K562 (cell line): Measurements from ENCODE around the gene CPED1. TPM values are rescaled to one million over a fixed set of nuclear protein-coding genes. Genes with fewer than 3 reads are reported as not detected.

Experiments used
- ADNP ChIP-seq: fragments of 200-800 bp; sonication (Bioruptor generic); IDR thresholded peaks from 2 replicates; pipeline ENCODE4 v1.6.1; 2016; ENCODE audit warnings: missing genetic modification characterization, missing compliant biosample characterization
- ATF3 ChIP-seq, 2 experiments: fragments of 450-650 bp in 1 of 2; sonication (generic) in 1 of 2; formaldehyde crosslinking in 1 of 2; IDR thresholded peaks in 1 of 2; conservative IDR thresholded peaks in 1 of 2; 2 replicates each; pipeline versions ENCODE4 v1.6.1 to v1.8.1; 2016 to 2023; ENCODE audit warnings: mild to moderate bottlenecking in 2 of 2, moderate library complexity in 2 of 2, inconsistent platforms in 1 of 2, missing genetic modification reagents in 1 of 2
- HINFP ChIP-seq: fragments of 450-650 bp; conservative IDR thresholded peaks from 2 replicates; pipeline ENCODE4 v1.6.1; 2016; ENCODE audit warnings: missing genetic modification characterization, low read depth, mild to moderate bottlenecking, control low read depth, missing compliant biosample characterization
- KDM2B ChIP-seq: fragments of 250-450 bp; sonication (Bioruptor Pico); IDR thresholded peaks from 2 replicates; pipeline ENCODE4 v1.8.0; 2021; ENCODE audit warnings: mild to moderate bottlenecking, moderate library complexity
- MNT ChIP-seq, 2 experiments: fragments of 450-650 bp; conservative IDR thresholded peaks; 2 replicates each; pipeline ENCODE4 v1.6.1; 2017; ENCODE audit warnings: mild to moderate bottlenecking in 2 of 2, moderate library complexity in 2 of 2
- PHF21A ChIP-seq: fragments of 450-650 bp; IDR thresholded peaks from 2 replicates; pipeline ENCODE4 v1.6.1; 2017; ENCODE audit warnings: low read depth, borderline replicate concordance
- SMARCA4 ChIP-seq: fragments of 450-650 bp; IDR thresholded peaks from 2 replicates; pipeline ENCODE4 v1.6.1; 2016
- TFE3 ChIP-seq: fragments of 450-650 bp; formaldehyde crosslinking; IDR thresholded peaks from 2 replicates; pipeline ENCODE4 v1.4.0; 2020; ENCODE audit warnings: mild to moderate bottlenecking, mixed read lengths
- ZEB2 ChIP-seq: fragments of 450-650 bp; IDR thresholded peaks from 2 replicates; pipeline ENCODE4 v1.6.1; 2016
- ZNF133 ChIP-seq: fragments of 250-450 bp; sonication (Bioruptor Pico); IDR thresholded peaks from 2 replicates; pipeline ENCODE4 v1.4.0; 2020; ENCODE audit warnings: mild to moderate bottlenecking
- polyA plus RNA-seq, 8 experiments: library from polyadenylated mRNA; depleted of rRNA in 4 of 8; stranded (reverse) in 5 of 8; unstranded in 3 of 8; fragments of >200 nt; fragmentation: Nextera tagmentation in 2 of 8; fragmentation: Illumina TruSeq in 1 of 8; extraction: Ambion mirVana in 2 of 8; extraction: Trizol in 1 of 8; gene quantifications; 2 replicates each; pipeline versions ENCODE4 v1.2.1 to v1.2.3, GENCODE V29; 2011 to 2014; ENCODE audit warnings: inconsistent platforms in 1 of 8, missing spikeins in 1 of 8
- total RNA-seq, 7 experiments: library from RNA; depleted of rRNA in 6 of 7; stranded (reverse); fragments of >200 nt in 6 of 7; fragmentation: Illumina TruSeq in 2 of 7; extraction: Trizol in 2 of 7; gene quantifications; 2 replicates each; pipeline versions ENCODE4 v1.2.1 to v1.2.3, GENCODE V29; 2011 to 2021; ENCODE audit warnings: low replicate concordance in 1 of 7

The CPED1 gene
- total and polyA plus RNA-seq, 9 of the 15 experiments (the other 6 are each of a cell fraction or from before 2014, with no cell fraction given) = 195 to 393 (median 290) TPM

- TF ChIP-seq MNT (conservative IDR thresholded peaks at IDR 0.05) (no peak), ZNF133 (CRISPR knock-in tag) (no peak), TFE3 (CRISPR knock-in tag) (no peak), ADNP (tag) (no peak), ATF3 (IDR thresholded peaks at IDR 0.05) (0 out of 2 replicates have a peak, but pooled peaks have one; percentile 7), ATF3 (CRISPR knock-in tag; conservative IDR thresholded peaks at IDR 0.05) (no peak), ZEB2 (no peak), SMARCA4 (0 out of 2 replicates have a peak, but pooled peaks have one; percentile 26), HINFP (no peak), KDM2B (CRISPR knock-in tag) (no peak), PHF21A (no peak)
Observed at GRCh38 chr7:120991581-120991980, 3.1 kb downstream of the CPED1 start (continued).
